Glomerular visceral epithelial cell (primary cell): Measurements from ENCODE around the gene CCR5.
"Not testable (repeated sequence)": the region's sequence is repeated elsewhere in the genome, so short reads cannot be mapped to it uniquely, and the experiment has no call there.

Experiments
- DNase-seq: peaks from one replicate; pipeline ENCODE4 v3.0.0-alpha.2; 2016; ENCODE audit errors: extremely low spot score

Gene CCR5

GRCh38 chr3:46370839-46371518 lies at the start of gene CCR5:
Gene CCR5, plus strand, starts transcription at chr3:46370946. Its CDS starts 1,957 bp downstream, at chr3:46372903.
- no peak for DNase-seq

DNA sequence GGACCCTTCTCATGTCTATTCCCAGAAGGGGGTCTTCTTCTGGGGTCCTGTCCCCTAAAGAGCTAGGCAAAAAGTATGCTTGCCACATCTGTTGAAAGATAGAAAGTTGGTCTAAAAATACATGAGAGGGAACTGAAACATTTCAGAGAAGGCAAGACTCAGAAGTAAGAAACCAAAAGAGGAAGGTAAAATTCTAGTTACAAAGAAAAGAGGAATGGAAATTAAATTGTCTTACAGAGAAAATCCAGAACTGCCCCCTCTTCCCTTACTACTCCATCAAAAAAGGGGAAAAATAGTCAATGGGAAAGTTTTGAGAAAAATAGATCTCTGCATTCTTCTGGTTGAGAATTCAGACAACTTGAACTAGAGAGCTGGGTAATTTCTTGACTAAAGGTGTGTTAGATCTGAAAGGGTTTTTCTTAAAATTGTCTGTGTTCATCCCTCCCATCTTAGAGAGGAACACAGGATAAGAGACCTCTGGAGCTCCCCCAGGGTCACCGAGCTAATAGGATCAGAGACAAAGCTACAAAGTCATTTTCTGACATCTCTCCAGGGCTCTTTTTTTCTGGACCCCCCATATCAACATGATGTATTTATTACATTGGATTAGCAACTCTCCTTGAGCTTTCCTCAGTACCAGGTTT lies 49.2 kb upstream of the CCR5 start:
- no peak for DNase-seq

DNA sequence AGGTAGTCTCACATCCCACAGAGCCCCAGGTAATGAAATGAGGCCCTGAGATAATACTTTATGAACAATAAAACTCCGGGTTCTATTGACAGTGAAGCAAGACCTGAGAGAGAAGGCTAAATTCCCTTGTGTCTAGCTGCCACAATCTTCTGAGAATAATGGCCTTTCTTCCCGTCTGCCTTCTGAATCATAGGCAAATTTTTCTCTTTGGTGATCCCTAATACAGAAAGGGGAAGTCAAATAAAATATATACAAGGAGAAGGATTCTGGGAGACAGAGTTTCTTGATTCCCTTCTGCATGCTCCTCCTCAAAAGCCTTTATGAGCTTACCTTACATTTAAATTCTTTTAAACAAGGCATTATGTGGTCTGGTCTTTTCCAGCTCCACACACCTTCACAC lies 46.7 kb upstream of the CCR5 start:
- DNase-seq, result no peak

DNA sequence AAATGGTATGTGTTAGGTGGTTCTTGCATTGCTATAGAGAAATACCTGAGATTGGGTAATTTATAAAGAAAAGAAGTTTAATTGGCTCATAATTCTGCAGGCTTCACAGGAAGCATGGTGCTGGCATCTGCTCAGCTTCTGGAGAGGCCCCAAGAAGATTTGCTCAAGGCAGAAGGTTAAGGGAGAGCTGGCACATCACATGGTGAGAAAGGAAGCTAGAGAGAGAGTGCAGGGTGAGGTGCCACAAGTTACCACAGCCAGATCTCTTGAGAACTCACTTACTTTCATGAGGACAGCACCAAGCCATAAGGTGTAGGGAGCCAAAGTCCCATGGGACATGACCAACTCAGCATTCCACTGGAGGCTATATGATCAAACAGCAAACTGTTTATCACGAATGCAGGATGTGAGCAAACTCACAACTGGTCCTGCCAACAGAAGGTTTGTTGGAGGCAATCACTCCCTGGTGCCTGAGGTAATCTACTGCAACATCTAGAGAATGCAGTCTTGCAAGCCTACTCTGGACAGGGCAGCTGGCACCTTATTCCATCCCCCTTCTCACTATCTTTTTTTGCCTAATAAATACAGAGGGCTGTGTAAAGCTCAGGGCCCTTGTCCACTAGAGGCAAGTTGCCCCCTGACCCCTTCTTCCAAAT lies 45.0 kb upstream of the CCR5 start:
- DNase-seq, result no peak

DNA sequence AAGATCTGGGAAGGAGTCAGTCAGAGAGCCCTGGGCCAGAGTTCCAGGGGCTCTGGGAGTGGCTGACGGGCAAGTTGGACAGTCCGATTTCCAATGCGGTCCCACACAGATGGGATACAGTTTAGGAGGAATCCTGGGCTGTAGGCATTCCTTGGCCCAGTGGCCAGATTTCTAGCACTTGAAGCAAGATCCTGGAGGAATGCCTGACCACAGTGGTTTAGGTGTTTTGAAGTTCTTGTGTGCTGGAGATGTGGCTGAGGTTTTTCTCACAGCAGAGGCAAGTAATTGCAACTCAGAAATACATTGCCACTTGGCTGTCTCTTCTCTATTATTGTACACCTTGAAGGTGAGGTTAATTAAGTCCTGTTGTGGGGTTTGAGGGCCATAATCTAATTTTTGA lies 40.1 kb upstream of the CCR5 start:
- not testable (repeated sequence) for DNase-seq

DNA sequence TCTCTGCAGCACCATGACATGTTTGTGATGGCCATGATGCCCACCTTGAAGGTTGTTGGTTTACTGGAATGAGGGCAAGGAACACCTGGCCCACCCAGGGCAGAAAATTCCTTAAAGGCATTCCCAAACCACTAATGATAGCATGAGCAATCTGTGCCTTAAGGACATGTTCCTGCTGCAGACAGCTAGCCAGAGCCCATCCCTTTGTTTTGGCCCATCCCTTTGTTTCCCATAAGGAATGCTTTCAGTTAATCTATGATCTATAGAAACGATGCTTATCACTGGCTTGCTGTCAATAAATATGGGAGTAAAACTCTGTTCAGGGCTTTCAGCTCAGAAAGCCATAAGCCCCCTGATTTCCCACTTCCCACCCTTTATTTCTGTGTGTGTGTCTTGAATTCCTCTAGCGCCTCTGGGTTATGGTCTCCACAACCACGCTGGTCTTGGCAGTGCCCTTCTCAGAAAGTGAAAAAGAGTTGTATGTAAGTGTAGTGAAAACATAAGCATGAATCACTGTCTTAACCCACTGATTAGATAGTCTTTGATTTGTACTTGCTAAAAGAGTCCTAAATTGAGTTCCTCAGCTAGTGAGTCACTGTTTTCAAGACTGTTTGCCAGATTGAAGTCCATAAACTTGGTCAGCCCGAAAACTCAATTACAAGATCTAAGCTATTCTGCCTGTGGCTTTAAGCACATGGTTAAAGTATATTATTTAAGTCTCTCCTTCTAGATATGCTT lies 35.8 kb upstream of the CCR5 start:
- no peak for DNase-seq

GRCh38 chr3:46335541-46335940 lies 35.2 kb upstream of the CCR5 start:
- no peak for DNase-seq

GRCh38 chr3:46337911-46338310 lies 32.8 kb upstream of the CCR5 start:
- DNase-seq, result no peak

GRCh38 chr3:46338840-46339239 lies 31.9 kb upstream of the CCR5 start:
- no peak for DNase-seq

GRCh38 chr3:46344476-46344875 lies 26.3 kb upstream of the CCR5 start:
- no peak for DNase-seq

GRCh38 chr3:46348823-46349482 lies 21.8 kb upstream of the CCR5 start:
- DNase-seq, result no peak

GRCh38 chr3:46349484-46350261 lies 21.1 kb upstream of the CCR5 start:
- DNase-seq, result no peak

- DNase-seq, result no peak
Measured at GRCh38 chr3:46350262-46350565, 20.5 kb upstream of the CCR5 start.

- no peak for DNase-seq
Measured at GRCh38 chr3:46351646-46352045, 19.1 kb upstream of the CCR5 start.

GRCh38 chr3:46353090-46353489 lies 17.7 kb upstream of the CCR5 start:
- no peak for DNase-seq

GRCh38 chr3:46353647-46354410 lies 16.9 kb upstream of the CCR5 start, which contains the start of gene CCR2:
Gene CCR2, plus strand, starts transcription at chr3:46354111. Its CDS starts 3,417 bp downstream, at chr3:46357528.
- no peak for DNase-seq

DNA sequence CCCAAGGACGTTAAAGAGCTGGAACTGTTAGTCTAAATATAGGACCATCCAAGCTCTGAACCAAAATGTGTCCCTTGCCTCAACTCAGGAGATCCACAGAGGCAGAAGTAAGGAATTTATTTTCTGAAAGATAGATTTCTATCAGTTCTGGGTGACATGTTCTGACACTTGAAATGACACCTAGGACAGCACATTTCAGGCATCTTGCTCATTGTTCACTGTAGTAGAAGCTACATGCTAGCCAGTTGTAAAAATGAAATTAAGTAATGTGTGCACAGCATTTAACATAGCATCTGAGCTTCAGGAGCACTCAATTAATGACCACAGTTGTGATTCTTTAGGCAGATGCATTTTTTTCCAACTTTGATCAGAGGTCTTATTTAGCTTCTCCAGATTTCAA lies 16.3 kb upstream of the CCR5 start:
- DNase-seq, result no peak

- DNase-seq, result no peak
Measured at GRCh38 chr3:46354984-46355383, 15.8 kb upstream of the CCR5 start.

DNA sequence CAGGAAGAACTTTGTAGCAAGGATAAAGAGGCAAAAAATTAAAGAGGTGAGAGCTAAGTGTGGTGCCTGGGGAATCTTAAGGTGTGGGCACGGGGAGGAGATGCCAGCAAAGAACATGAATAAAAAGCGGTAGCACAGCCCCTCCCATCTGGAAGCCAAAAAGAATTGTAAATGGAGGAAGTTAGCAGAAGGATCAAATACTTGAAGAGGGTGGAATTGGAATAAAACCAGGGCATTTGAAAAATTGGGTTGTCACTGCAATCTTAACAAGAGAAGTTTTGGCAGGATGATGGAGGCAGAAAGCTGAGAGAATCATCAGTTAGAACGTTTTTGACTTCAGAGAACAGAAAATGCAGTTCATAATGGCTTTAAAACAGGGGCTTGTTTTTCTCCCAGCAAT lies 14.5 kb upstream of the CCR5 start:
- no peak for DNase-seq

GRCh38 chr3:46356909-46357308 lies 13.8 kb upstream of the CCR5 start:
- DNase-seq, result no peak
